ENCODE results near the gene RTF2.

Gene RTF2

DNA sequence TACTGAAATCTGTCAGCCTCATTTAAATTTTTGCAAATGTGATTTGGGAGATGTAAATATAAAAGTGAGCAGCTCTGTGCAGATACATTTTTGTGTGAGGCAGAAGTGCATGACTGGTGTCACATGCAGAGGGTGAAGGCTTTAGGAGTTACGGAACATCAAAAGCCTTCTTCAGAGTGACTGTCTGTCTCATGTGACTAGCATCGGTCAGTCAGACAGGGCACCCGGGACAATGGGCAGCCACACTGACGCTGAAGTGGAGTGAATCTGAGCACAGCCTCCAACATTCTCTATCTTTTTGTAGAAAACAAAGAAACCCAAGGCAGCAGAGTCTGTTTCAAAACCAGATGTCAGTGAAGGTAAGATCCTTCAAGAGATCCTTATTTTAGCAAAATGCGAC, 48.2 kb downstream of the RTF2 start:
- no peaks in the 10 kb centered on the region for H3K79me2 ChIP-seq (ENCODE audit: low read length)
- H3K36me3 ChIP-seq (replicated peaks; ENCODE audit: insufficient read depth, low read length) = peaks cover 4% of the 10 kb centered on the region; the same call in 1 of the 2 replicates
- DNase-seq = no peak
- H3K27me3 ChIP-seq (replicated peaks; ENCODE audit: insufficient read depth, low read length) = no peaks in the 10 kb centered on the region
- no peak overlapping the region for H3K27ac ChIP-seq (ENCODE audit: low read length)
- H2AFZ ChIP-seq (ENCODE audit: low read length) = no peak overlapping the region
- no peaks in the 10 kb centered on the region for H3F3A ChIP-seq (ENCODE audit: insufficient read depth, low read length)
- H3K4me2 ChIP-seq (ENCODE audit: low read depth, low read length) = no peak overlapping the region
- no peak for TF ChIP-seq EZH2 (optimal IDR thresholded peaks at IDR 0.05; ENCODE audit: low read depth, low read length)
- TF ChIP-seq EZH2phosphoT487 (IDR thresholded peaks at IDR 0.05; ENCODE audit: low read length) = no peak
- TF ChIP-seq, protein P1, sequence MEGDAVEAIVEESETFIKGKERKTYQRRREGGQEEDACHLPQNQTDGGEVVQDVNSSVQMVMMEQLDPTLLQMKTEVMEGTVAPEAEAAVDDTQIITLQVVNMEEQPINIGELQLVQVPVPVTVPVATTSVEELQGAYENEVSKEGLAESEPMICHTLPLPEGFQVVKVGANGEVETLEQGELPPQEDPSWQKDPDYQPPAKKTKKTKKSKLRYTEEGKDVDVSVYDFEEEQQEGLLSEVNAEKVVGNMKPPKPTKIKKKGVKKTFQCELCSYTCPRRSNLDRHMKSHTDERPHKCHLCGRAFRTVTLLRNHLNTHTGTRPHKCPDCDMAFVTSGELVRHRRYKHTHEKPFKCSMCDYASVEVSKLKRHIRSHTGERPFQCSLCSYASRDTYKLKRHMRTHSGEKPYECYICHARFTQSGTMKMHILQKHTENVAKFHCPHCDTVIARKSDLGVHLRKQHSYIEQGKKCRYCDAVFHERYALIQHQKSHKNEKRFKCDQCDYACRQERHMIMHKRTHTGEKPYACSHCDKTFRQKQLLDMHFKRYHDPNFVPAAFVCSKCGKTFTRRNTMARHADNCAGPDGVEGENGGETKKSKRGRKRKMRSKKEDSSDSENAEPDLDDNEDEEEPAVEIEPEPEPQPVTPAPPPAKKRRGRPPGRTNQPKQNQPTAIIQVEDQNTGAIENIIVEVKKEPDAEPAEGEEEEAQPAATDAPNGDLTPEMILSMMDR (IDR thresholded peaks at IDR 0.05; ENCODE audit: low read length) = no peak
- no peaks in the 10 kb centered on the region for H3K9me3 ChIP-seq (replicated peaks; ENCODE audit: insufficient read depth, low read length)
- H4K20me1 ChIP-seq (ENCODE audit: insufficient read depth, low read length) = no peaks in the 10 kb centered on the region
- no peaks in the 10 kb centered on the region for H3K9me2 ChIP-seq (replicated peaks; ENCODE audit: insufficient read depth, low read length)
- no peaks in the 10 kb centered on the region for H3K4me1 ChIP-seq (ENCODE audit: low read length)
- no peak overlapping the region for H3K9ac ChIP-seq (ENCODE audit: low read length)
- H3K4me3 ChIP-seq (ENCODE audit: low read length) = no peak overlapping the region

DNA sequence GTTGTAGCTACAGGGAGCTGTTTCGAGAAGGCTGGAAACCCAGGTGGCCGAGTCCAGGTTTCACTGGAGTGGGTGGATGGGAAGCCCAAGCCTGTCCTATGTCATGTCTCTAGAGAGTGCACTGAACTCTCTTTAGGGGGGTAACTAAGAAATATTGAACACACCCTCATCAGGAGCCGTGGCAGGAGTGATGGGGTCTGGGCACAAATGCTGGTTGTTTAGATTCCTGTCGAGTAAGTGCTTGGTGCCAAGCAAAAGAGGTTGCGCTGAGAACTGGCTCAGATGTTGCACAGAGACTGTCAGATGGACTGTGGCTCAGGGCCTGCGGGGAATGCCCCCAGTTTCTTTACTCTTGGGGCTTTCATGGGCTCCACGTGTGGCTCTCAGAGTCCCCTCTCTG, 48.8 kb downstream of the RTF2 start:
- DNase-seq = no peak
- no peak overlapping the region for H3K9ac ChIP-seq (ENCODE audit: low read length)
- no peak overlapping the region for H3K4me2 ChIP-seq (ENCODE audit: low read depth, low read length)
- no peaks in the 10 kb centered on the region for H4K20me1 ChIP-seq (ENCODE audit: insufficient read depth, low read length)
- no peak overlapping the region for H3K27ac ChIP-seq (ENCODE audit: low read length)
- H3K36me3 ChIP-seq (replicated peaks; ENCODE audit: insufficient read depth, low read length) = peaks cover 4% of the 10 kb centered on the region; the same call in 1 of the 2 replicates
- H3K4me1 ChIP-seq (ENCODE audit: low read length) = no peaks in the 10 kb centered on the region
- no peaks in the 10 kb centered on the region for H3K79me2 ChIP-seq (ENCODE audit: low read length)
- H3K9me3 ChIP-seq (replicated peaks; ENCODE audit: insufficient read depth, low read length) = no peaks in the 10 kb centered on the region
- H3K4me3 ChIP-seq (ENCODE audit: low read length) = no peak overlapping the region
- no peak overlapping the region for H2AFZ ChIP-seq (ENCODE audit: low read length)
- H3K9me2 ChIP-seq (replicated peaks; ENCODE audit: insufficient read depth, low read length) = no peaks in the 10 kb centered on the region
- H3F3A ChIP-seq (ENCODE audit: insufficient read depth, low read length) = no peaks in the 10 kb centered on the region
- TF ChIP-seq EZH2phosphoT487 (IDR thresholded peaks at IDR 0.05; ENCODE audit: low read length) (no peak), EZH2 (optimal IDR thresholded peaks at IDR 0.05; ENCODE audit: low read depth, low read length) (no peak)
- TF ChIP-seq, protein P1 (IDR thresholded peaks at IDR 0.05; ENCODE audit: low read length) = no peak
- H3K27me3 ChIP-seq (replicated peaks; ENCODE audit: insufficient read depth, low read length) = no peaks in the 10 kb centered on the region

DNA sequence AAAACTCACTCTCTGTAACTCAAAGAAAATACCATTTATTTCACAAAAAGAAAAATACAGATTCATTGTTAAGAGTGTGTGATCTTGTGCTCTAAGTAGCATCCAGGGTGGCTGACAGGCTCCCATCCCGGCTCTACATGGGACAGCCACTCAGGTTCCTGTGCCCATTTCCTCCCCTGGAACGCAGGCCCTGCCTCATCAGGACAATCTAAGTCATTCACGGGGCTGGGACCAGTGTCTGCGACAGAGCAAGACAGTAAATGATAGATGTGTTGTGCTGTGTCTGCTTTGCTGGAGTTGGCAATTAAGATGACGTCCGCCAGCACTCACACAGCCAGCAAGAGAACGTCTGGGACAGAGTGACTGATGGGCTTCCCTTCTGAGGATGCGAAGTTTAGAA, 49.2 kb downstream of the RTF2 start:
- Histone ChIP-seq H3K9me2 (replicated peaks; ENCODE audit: insufficient read depth, low read length) (no peaks in the 10 kb centered on the region), H3K4me3 (ENCODE audit: low read length) (no peak overlapping the region)
- TF ChIP-seq EZH2 (optimal IDR thresholded peaks at IDR 0.05; ENCODE audit: low read depth, low read length) (no peak), EZH2phosphoT487 (IDR thresholded peaks at IDR 0.05; ENCODE audit: low read length) (no peak)
- TF ChIP-seq, protein P1 (IDR thresholded peaks at IDR 0.05; ENCODE audit: low read length) = no peak

More for the DNA sequence above, 49.2 kb downstream of the RTF2 start:
- Histone ChIP-seq H3K27me3 (replicated peaks; ENCODE audit: insufficient read depth, low read length) (no peaks in the 10 kb centered on the region), H3K4me2 (ENCODE audit: low read depth, low read length) (no peak overlapping the region), H4K20me1 (ENCODE audit: insufficient read depth, low read length) (no peaks in the 10 kb centered on the region), H3K27ac (ENCODE audit: low read length) (no peak overlapping the region), H3F3A (ENCODE audit: insufficient read depth, low read length) (no peaks in the 10 kb centered on the region), H3K36me3 (replicated peaks; ENCODE audit: insufficient read depth, low read length) (peaks cover 4% of the 10 kb centered on the region; the same call in 1 of the 2 replicates), H2AFZ (ENCODE audit: low read length) (no peak overlapping the region), H3K9me3 (replicated peaks; ENCODE audit: insufficient read depth, low read length) (no peaks in the 10 kb centered on the region), H3K4me1 (ENCODE audit: low read length) (no peaks in the 10 kb centered on the region), H3K9ac (ENCODE audit: low read length) (no peak overlapping the region), H3K79me2 (ENCODE audit: low read length) (no peaks in the 10 kb centered on the region)
- DNase-seq = no peak

All from MM.1S (cell line).